Neural progenitor cell (in vitro differentiated cells): Measurements from ENCODE around the gene KY. TPM values are rescaled to one million over a fixed set of nuclear protein-coding genes. Genes with fewer than 3 reads are reported as not detected.

Experiments used
- DNase-seq: peaks from one replicate; pipeline ENCODE4 v3.0.0-alpha.2; 2016; ENCODE audit warnings: low spot score
- H2AFZ ChIP-seq: fragments of 200-600 bp; sonication (generic); replicated peaks from 2 replicates; pipeline ENCODE4 v1.6.1; 2016; ENCODE audit warnings: antibody characterized with exemption
- H3F3A ChIP-seq: fragments of 200-600 bp; sonication (generic); 2 replicates; pipeline ENCODE4 v1.6.1; 2016; ENCODE audit warnings: antibody characterized with exemption, low read depth
- H3K27ac ChIP-seq: fragments of 200-600 bp; sonication (generic); 2 replicates; pipeline ENCODE4 v1.5.1; 2016; ENCODE audit warnings: mild to moderate bottlenecking
- H3K27me3 ChIP-seq: fragments of 200-600 bp; sonication (generic); 2 replicates; pipeline ENCODE4 v1.6.1; 2016; ENCODE audit warnings: mild to moderate bottlenecking, moderate library complexity
- H3K36me3 ChIP-seq: fragments of 200-600 bp; sonication (generic); 2 replicates; pipeline ENCODE4 v1.5.1; 2016
- H3K4me1 ChIP-seq: fragments of 200-600 bp; sonication (generic); 2 replicates; pipeline ENCODE4 v1.6.1; 2016; ENCODE audit warnings: mixed run types
- H3K4me2 ChIP-seq: fragments of 200-600 bp; sonication (generic); 2 replicates; pipeline ENCODE4 v1.6.1; 2016
- H3K4me3 ChIP-seq: fragments of 200-600 bp; sonication (generic); 2 replicates; pipeline ENCODE4 v1.5.1; 2016
- H3K79me2 ChIP-seq: fragments of 200-600 bp; sonication (generic); 2 replicates; pipeline ENCODE4 v1.6.1; 2016; ENCODE audit warnings: low read depth
- H3K9ac ChIP-seq: fragments of 200-600 bp; sonication (generic); 2 replicates; pipeline ENCODE4 v1.6.1; 2016
- H3K9me3 ChIP-seq: fragments of 200-600 bp; sonication (generic); 2 replicates; pipeline ENCODE4 v1.5.1; 2016; ENCODE audit warnings: low read depth
- H4K20me1 ChIP-seq: fragments of 200-600 bp; sonication (generic); 2 replicates; pipeline ENCODE4 v1.6.1; 2016; ENCODE audit warnings: low read depth
- H3K27ac Mint-ChIP-seq: 3 replicates; pipeline ENCODE4 v1.8.0; 2021; ENCODE audit warnings: mixed read lengths
- H3K27me3 Mint-ChIP-seq: 2 replicates; pipeline ENCODE4 v1.8.0; 2022; ENCODE audit warnings: low read depth, mild to moderate bottlenecking, inconsistent platforms, moderate library complexity, mixed read lengths; ENCODE audit not compliant: insufficient read depth
- H3K36me3 Mint-ChIP-seq: 3 replicates; pipeline ENCODE4 v1.8.0; 2021; ENCODE audit warnings: mixed read lengths
- H3K4me1 Mint-ChIP-seq: 3 replicates; pipeline ENCODE4 v1.8.0; 2021; ENCODE audit warnings: mixed read lengths
- H3K4me3 Mint-ChIP-seq: 3 replicates; pipeline ENCODE4 v1.8.0; 2021; ENCODE audit warnings: mild to moderate bottlenecking, moderate library complexity, mixed read lengths
- H3K9me3 Mint-ChIP-seq: 3 replicates; pipeline ENCODE4 v1.8.0; 2020; ENCODE audit warnings: mixed read lengths
- CTCF ChIP-seq: fragments of 200-600 bp; sonication (generic); IDR thresholded peaks from 2 replicates; pipeline ENCODE4 v1.5.1; 2017; ENCODE audit warnings: antibody characterized with exemption, mild to moderate bottlenecking
- EZH2 ChIP-seq: fragments of 200-600 bp; sonication (generic); IDR thresholded peaks from 2 replicates; pipeline ENCODE4 v1.6.1; 2017; ENCODE audit warnings: antibody characterized with exemption, mild to moderate bottlenecking, moderate library complexity
- EZH2phosphoT487 ChIP-seq: fragments of 200-600 bp; sonication (generic); IDR thresholded peaks from 2 replicates; pipeline ENCODE4 v1.6.1; 2017; ENCODE audit warnings: antibody characterized with exemption
- total RNA-seq: library from RNA; depleted of rRNA; stranded (reverse); fragments of >200 nt; gene quantifications from 2 replicates; pipeline ENCODE4 v1.2.3, GENCODE V29; 2015; ENCODE audit warnings: low replicate concordance

KY gene
- 0.09 TPM in 1 of 2 replicates, not detected in the other for total RNA-seq

- peaks cover 2% of the 10 kb centered on the region for H3K9me3 Mint-ChIP-seq
- no peak within 1 kb of the TSS for H3K9ac ChIP-seq
These were observed at the start of gene KY for GRCh38 chr3:134650431-134651346. Gene KY, minus strand, starts transcription at chr3:134651022. Its CDS starts 62 bp downstream, at chr3:134650960.

GRCh38 chr3:134699721-134700120 lies 48.9 kb upstream of the KY start:
- H3F3A ChIP-seq, result peaks cover 3% of the 10 kb centered on the region
- H3K9me3 ChIP-seq, result no peaks in the 10 kb centered on the region
- peaks cover 1% of the 10 kb centered on the region for H3K36me3 Mint-ChIP-seq
- H3K27ac ChIP-seq, result no peak overlapping the region
- DNase-seq, result no peak
- H4K20me1 ChIP-seq, result no peaks in the 10 kb centered on the region
- H3K27me3 Mint-ChIP-seq, result peaks cover 6% of the 10 kb centered on the region
- H3K9ac ChIP-seq, result no peak overlapping the region
- no peak overlapping the region for H2AFZ ChIP-seq
- H3K4me3 ChIP-seq, result no peak overlapping the region
- no peak for TF ChIP-seq CTCF
- no peak for TF ChIP-seq EZH2
- no peak for TF ChIP-seq EZH2phosphoT487
- H3K36me3 ChIP-seq, result no peaks in the 10 kb centered on the region
- peaks cover 13% of the 10 kb centered on the region for H3K27me3 ChIP-seq
- no peak overlapping the region for H3K4me2 ChIP-seq
- no peak overlapping the region for H3K4me3 Mint-ChIP-seq
- H3K4me1 Mint-ChIP-seq, result peaks cover 15% of the 10 kb centered on the region
- peaks cover 4% of the 10 kb centered on the region for H3K4me1 ChIP-seq
- no peaks in the 10 kb centered on the region for H3K79me2 ChIP-seq
- no peak overlapping the region for H3K27ac Mint-ChIP-seq
- peaks cover 5% of the 10 kb centered on the region for H3K9me3 Mint-ChIP-seq

More at GRCh38 chr3:134650431-134651346, at the start of gene KY:
- H4K20me1 ChIP-seq, result peaks cover 5% of the 10 kb centered on the region
- H2AFZ ChIP-seq, result peak within 1 kb of the TSS; percentile 12
- Mint-ChIP-seq H3K4me1 (peaks cover 7% of the 10 kb centered on the region), H3K27me3 (peaks cover 27% of the 10 kb centered on the region), H3K27ac (no peak within 1 kb of the TSS), H3K36me3 (no peaks in the 10 kb centered on the region), H3K4me3 (peak within 1 kb of the TSS; percentile 84)
- no peaks in the 10 kb centered on the region for H3K9me3 ChIP-seq
- DNase-seq, result peak; percentile 77
- H3K4me3 ChIP-seq, result peak within 1 kb of the TSS; percentile 52
- no peak within 1 kb of the TSS for H3K27ac ChIP-seq
- H3K36me3 ChIP-seq, result no peaks in the 10 kb centered on the region
- peak within 1 kb of the TSS; percentile 87 for H3K4me2 ChIP-seq
- peaks cover 7% of the 10 kb centered on the region for H3K4me1 ChIP-seq
- TF ChIP-seq CTCF, result peak; percentile 25
- peak; percentile 77 for TF ChIP-seq EZH2phosphoT487
- TF ChIP-seq EZH2, result peak; percentile 73
- no peaks in the 10 kb centered on the region for H3F3A ChIP-seq
- H3K27me3 ChIP-seq, result peaks cover 100% of the 10 kb centered on the region
- H3K79me2 ChIP-seq, result no peaks in the 10 kb centered on the region

- Histone ChIP-seq H3K4me1 (peaks cover 9% of the 10 kb centered on the region), H3K4me2 (no peak overlapping the region), H3F3A (peaks cover 8% of the 10 kb centered on the region), H4K20me1 (no peaks in the 10 kb centered on the region), H3K9ac (no peak overlapping the region), H3K27me3 (peaks cover 13% of the 10 kb centered on the region), H3K27ac (no peak overlapping the region), H2AFZ (no peak overlapping the region), H3K36me3 (no peaks in the 10 kb centered on the region), H3K9me3 (no peaks in the 10 kb centered on the region), H3K4me3 (no peak overlapping the region), H3K79me2 (no peaks in the 10 kb centered on the region)
- H3K4me3 Mint-ChIP-seq, result no peak overlapping the region
- peaks cover 20% of the 10 kb centered on the region for H3K4me1 Mint-ChIP-seq
- H3K27ac Mint-ChIP-seq, result no peak overlapping the region
- TF ChIP-seq CTCF (no peak), EZH2phosphoT487 (no peak), EZH2 (no peak)
- peaks cover 7% of the 10 kb centered on the region for H3K27me3 Mint-ChIP-seq
- H3K9me3 Mint-ChIP-seq, result peaks cover 5% of the 10 kb centered on the region
- no peak for DNase-seq
- peaks cover 1% of the 10 kb centered on the region for H3K36me3 Mint-ChIP-seq
These were observed 48.4 kb upstream of the KY start for GRCh38 chr3:134699141-134699711.
